HepG2 (cell line): ENCODE data around the gene TAF6.

Experiments used
- FOSL1 ChIP-seq: sonication (generic); formaldehyde crosslinking; IDR thresholded peaks from 2 replicates; pipeline ENCODE4 v1.9.0; 2021; ENCODE audit warnings: missing genetic modification reagents, borderline replicate concordance
- TAF1 ChIP-seq: sonication (generic); formaldehyde crosslinking; IDR thresholded peaks from 2 replicates; pipeline ENCODE4 v1.4.0; 2020; ENCODE audit warnings: missing genetic modification reagents

DNA sequence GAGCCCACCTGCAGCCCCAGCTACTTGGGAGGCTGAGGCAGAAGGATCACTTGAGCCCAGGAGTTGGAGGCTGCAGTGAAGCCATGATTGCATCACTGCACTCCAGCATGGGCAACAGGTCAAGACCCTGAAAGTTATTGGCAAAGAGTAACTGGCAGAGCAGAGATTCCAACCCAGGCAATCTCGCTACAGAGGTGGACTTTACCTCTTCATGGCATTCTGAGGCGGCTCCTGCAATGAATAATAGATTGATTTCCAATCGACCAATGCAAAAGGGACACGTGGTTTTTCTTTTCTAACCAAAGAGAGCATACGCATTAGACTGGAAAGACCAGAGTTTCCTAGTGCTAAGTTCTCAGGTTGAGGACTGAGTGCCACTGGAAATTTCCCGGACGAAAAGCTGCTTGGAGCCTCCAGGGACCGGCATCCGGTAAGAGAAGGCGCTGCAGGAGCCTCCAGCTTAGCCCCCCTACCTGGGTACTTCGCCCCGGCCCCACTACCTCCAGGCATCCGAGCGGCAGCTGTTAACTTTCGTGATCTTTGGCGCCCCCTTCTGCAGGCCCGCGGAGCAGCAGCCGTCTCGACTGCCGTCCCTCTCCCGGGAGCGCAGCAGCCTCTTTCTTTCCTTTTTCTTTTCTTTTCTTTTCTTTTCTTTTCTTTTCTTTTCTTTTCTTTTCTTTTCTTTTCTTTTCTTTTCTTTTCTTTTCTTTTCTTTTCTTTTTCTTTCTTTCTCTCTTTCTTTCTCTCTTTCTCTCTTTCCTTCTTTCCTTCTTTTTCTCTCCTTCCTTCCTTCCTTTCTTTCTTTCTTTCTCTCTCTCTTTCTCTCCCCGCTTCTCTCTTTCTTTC lies 11.7 kb upstream of the TAF6 start:
- TF ChIP-seq FOSL1 (CRISPR knock-in tag): no peak
- TF ChIP-seq TAF1: no peak
